OCI-M2 (cell line): ENCODE measurements around the gene KCND2.

ENCODE experiments used
- DNase-seq: peaks from one replicate; lab custom pipeline; 2025; ENCODE audit not compliant: unreplicated experiment; lab: John Stamatoyannopoulos, UW

KCND2 gene

DNA sequence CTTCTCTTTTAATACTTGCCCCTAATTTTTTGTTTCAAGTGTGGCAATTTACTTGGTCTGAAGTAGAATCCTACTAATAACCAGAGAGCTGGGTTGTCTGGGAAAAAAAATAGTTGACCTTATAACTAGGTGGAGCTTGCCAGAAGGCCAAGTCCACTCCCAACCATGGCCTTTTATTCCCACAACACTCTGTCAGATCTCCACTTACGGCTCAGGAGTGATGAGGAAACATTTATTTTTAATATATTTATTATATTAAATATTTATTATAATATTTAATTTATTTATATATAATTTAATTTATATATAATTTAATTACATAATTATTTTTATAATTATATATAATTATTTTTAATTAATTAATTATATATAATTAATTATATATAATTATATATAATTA lies 526.2 kb downstream of the KCND2 start:
- DNase-seq = no peak
